ENCODE results near the gene CCDC148. TPM values are rescaled to one million over a fixed set of nuclear protein-coding genes. Genes with fewer than 3 reads are reported as not detected.
"Not testable (repeated sequence)": the region's sequence is repeated elsewhere in the genome, so short reads cannot be mapped to it uniquely, and the experiment has no call there.

CCDC148 gene
- total RNA-seq, 3 donors from 2014 or later (not counting 1 experiment from before 2014, with no cell fraction given): not detected

GRCh38 chr2:158315000-158315399, 141.6 kb downstream of the CCDC148 start:
- intact Hi-C loops (cut with micrococcal nuclease): no loop called here
- ATAC-seq (no peak), DNase-seq (no peak)
- no peaks in the 10 kb centered on the region for H3K36me3 ChIP-seq (ENCODE audit: control insufficient read depth, insufficient read depth, low read length)
- no peaks in the 10 kb centered on the region for H3K36me3 Mint-ChIP-seq
- H3K27ac ChIP-seq (ENCODE audit: low read length): no peak overlapping the region
- H3K4me1 Mint-ChIP-seq: no peaks in the 10 kb centered on the region
- H3K4me3 ChIP-seq (ENCODE audit: low read length): no peak overlapping the region
- no peaks in the 10 kb centered on the region for H3K27me3 Mint-ChIP-seq (ENCODE audit: low read depth in 2 of 2)
- H3K9me3 Mint-ChIP-seq: no peaks in the 10 kb centered on the region
- no peak for TF ChIP-seq CTCF (IDR thresholded peaks at IDR 0.05)
- H3K9me3 ChIP-seq (ENCODE audit: control insufficient read depth, insufficient read depth, low read length): no peaks in the 10 kb centered on the region
- 33% methylated on average over 1 of the region's 1 CpG for WGBS (ENCODE audit: insufficient coverage)
- H3K27me3 ChIP-seq (ENCODE audit: control insufficient read depth, insufficient read depth, low read length): no peaks in the 10 kb centered on the region
- H3K4me3 Mint-ChIP-seq: no peak overlapping the region
- H3K4me1 ChIP-seq (ENCODE audit: control insufficient read depth, insufficient read depth, low read length): no peaks in the 10 kb centered on the region
- H3K27ac Mint-ChIP-seq: no peak overlapping the region

GRCh38 chr2:158313734-158314133, 142.8 kb downstream of the CCDC148 start:
- no peak overlapping the region for H3K27ac Mint-ChIP-seq
- H3K27ac ChIP-seq (ENCODE audit: low read length): no peak overlapping the region
- H3K4me1 Mint-ChIP-seq: no peaks in the 10 kb centered on the region
- H3K27me3 Mint-ChIP-seq (ENCODE audit: low read depth in 2 of 2): no peaks in the 10 kb centered on the region
- H3K9me3 ChIP-seq (ENCODE audit: control insufficient read depth, insufficient read depth, low read length): no peaks in the 10 kb centered on the region
- DNase-seq (no peak), ATAC-seq (no peak)
- H3K27me3 ChIP-seq (ENCODE audit: control insufficient read depth, insufficient read depth, low read length): no peaks in the 10 kb centered on the region
- WGBS (ENCODE audit: insufficient coverage): 72% methylated on average over 2 of the region's 2 CpGs
- H3K9me3 Mint-ChIP-seq: no peaks in the 10 kb centered on the region
- H3K4me3 Mint-ChIP-seq: no peak overlapping the region
- no peak overlapping the region for H3K4me3 ChIP-seq (ENCODE audit: low read length)
- H3K36me3 Mint-ChIP-seq: no peaks in the 10 kb centered on the region
- intact Hi-C loops (cut with micrococcal nuclease): no loop called here
- H3K36me3 ChIP-seq (ENCODE audit: control insufficient read depth, insufficient read depth, low read length): no peaks in the 10 kb centered on the region
- TF ChIP-seq CTCF (IDR thresholded peaks at IDR 0.05): no peak
- no peaks in the 10 kb centered on the region for H3K4me1 ChIP-seq (ENCODE audit: control insufficient read depth, insufficient read depth, low read length)

- Histone ChIP-seq H3K9me3 (ENCODE audit: control insufficient read depth, insufficient read depth, low read length) (no peaks in the 10 kb centered on the region), H3K4me3 (ENCODE audit: low read length) (no peak overlapping the region), H3K36me3 (ENCODE audit: control insufficient read depth, insufficient read depth, low read length) (no peaks in the 10 kb centered on the region), H3K27ac (ENCODE audit: low read length) (no peak overlapping the region), H3K4me1 (ENCODE audit: control insufficient read depth, insufficient read depth, low read length) (no peaks in the 10 kb centered on the region), H3K27me3 (ENCODE audit: control insufficient read depth, insufficient read depth, low read length) (no peaks in the 10 kb centered on the region)
- H3K27me3 Mint-ChIP-seq (ENCODE audit: low read depth in 2 of 2): no peaks in the 10 kb centered on the region
- intact Hi-C loops (cut with micrococcal nuclease): no loop called here
- DNase-seq (no peak), ATAC-seq (no peak)
- no peak overlapping the region for H3K27ac Mint-ChIP-seq
- WGBS (ENCODE audit: insufficient coverage): no CpG with 5 or more reads among the region's 1 CpG
- no peaks in the 10 kb centered on the region for H3K9me3 Mint-ChIP-seq
- no peaks in the 10 kb centered on the region for H3K36me3 Mint-ChIP-seq
- H3K4me3 Mint-ChIP-seq: no peak overlapping the region
- no peak for TF ChIP-seq CTCF (IDR thresholded peaks at IDR 0.05)
- no peaks in the 10 kb centered on the region for H3K4me1 Mint-ChIP-seq
Measured at GRCh38 chr2:158312981-158313380, 143.6 kb downstream of the CCDC148 start.

- H3K9me3 Mint-ChIP-seq; H3K9me3 ChIP-seq (ENCODE audit: control insufficient read depth, insufficient read depth, low read length); H3K27ac ChIP-seq (ENCODE audit: low read length); H3K27ac Mint-ChIP-seq; intact Hi-C loops (cut with micrococcal nuclease); H3K27me3 Mint-ChIP-seq (ENCODE audit: low read depth in 2 of 2); H3K36me3 ChIP-seq (ENCODE audit: control insufficient read depth, insufficient read depth, low read length); H3K4me3 ChIP-seq (ENCODE audit: low read length); ATAC-seq; H3K4me3 Mint-ChIP-seq; H3K27me3 ChIP-seq (ENCODE audit: control insufficient read depth, insufficient read depth, low read length); H3K4me1 ChIP-seq (ENCODE audit: control insufficient read depth, insufficient read depth, low read length); DNase-seq; H3K36me3 Mint-ChIP-seq; H3K4me1 Mint-ChIP-seq: not testable (repeated sequence)
- WGBS (ENCODE audit: insufficient coverage): 96% methylated on average over 27 of the region's 27 CpGs
Measured at GRCh38 chr2:158310407-158310806, 146.1 kb downstream of the CCDC148 start.
